DND-41 (cell line): ENCODE results near the gene NPNT.

Source experiments
- ATAC-seq: fragments of 200-7000 bp; cut with Tn5 transposase; 3 replicates; pipeline ENCODE4 v1.9.1; 2021; ENCODE audit warnings: low read depth; ENCODE audit not compliant: insufficient read depth
- DNase-seq: peaks from one replicate; pipeline ENCODE4 v3.0.0-alpha.2; 2020
- H2AFZ ChIP-seq: 2 replicates; pipeline ENCODE4 v1.6.0; 2012; ENCODE audit warnings: low read depth, low read length
- H3K27ac ChIP-seq: 2 replicates; pipeline ENCODE4 v1.5.1; 2012; ENCODE audit warnings: low read length, inconsistent platforms
- H3K27me3 ChIP-seq: fragments of 200-600 bp; sonication (generic); 2 replicates; pipeline ENCODE4 v1.6.0; 2012; ENCODE audit warnings: low read length, mild to moderate bottlenecking, inconsistent platforms; ENCODE audit not compliant: insufficient read depth, poor library complexity
- H3K36me3 ChIP-seq: 2 replicates; pipeline ENCODE4 v1.5.1; 2012; ENCODE audit warnings: low read length, inconsistent platforms; ENCODE audit not compliant: insufficient read depth
- H3K4me1 ChIP-seq: 2 replicates; pipeline ENCODE4 v1.5.1; 2012; ENCODE audit warnings: mild to moderate bottlenecking, low read length; ENCODE audit not compliant: insufficient read depth
- H3K4me2 ChIP-seq: 2 replicates; pipeline ENCODE4 v1.6.0; 2012; ENCODE audit warnings: mild to moderate bottlenecking, moderate library complexity, low read length, inconsistent platforms; ENCODE audit not compliant: insufficient read depth
- H3K4me3 ChIP-seq, 2 experiments: fragments of 200-600 bp in 1 of 2; shearing (Covaris generic) in 1 of 2; 2 replicates each; pipeline ENCODE4 v1.5.1; 2012 to 2016; ENCODE audit warnings: inconsistent platforms in 2 of 2, low read length in 2 of 2, mild to moderate bottlenecking in 2 of 2, low read depth in 1 of 2, moderate library complexity in 1 of 2
- H3K79me2 ChIP-seq: 2 replicates; pipeline ENCODE4 v1.6.0; 2012; ENCODE audit warnings: low read length, inconsistent platforms; ENCODE audit not compliant: insufficient read depth
- H3K9ac ChIP-seq: 2 replicates; pipeline ENCODE4 v1.6.0; 2012; ENCODE audit warnings: low read depth, mild to moderate bottlenecking, inconsistent platforms, low read length, moderate library complexity
- H3K9me3 ChIP-seq: 2 replicates; pipeline ENCODE4 v1.5.1; 2012; ENCODE audit warnings: low read length, moderate library complexity, mild to moderate bottlenecking, inconsistent platforms; ENCODE audit not compliant: insufficient read depth, severe bottlenecking
- H4K20me1 ChIP-seq: 2 replicates; pipeline ENCODE4 v1.6.0; 2012; ENCODE audit warnings: low read length; ENCODE audit not compliant: insufficient read depth
- CTCF ChIP-seq: IDR thresholded peaks from 2 replicates; pipeline ENCODE4 v1.5.1; 2012; ENCODE audit warnings: borderline replicate concordance, low read length, moderate library complexity, mild to moderate bottlenecking; ENCODE audit not compliant: poor library complexity, severe bottlenecking; ENCODE audit errors: extremely low read depth
- EZH2 ChIP-seq: IDR thresholded peaks from 3 replicates; pipeline ENCODE4 v1.6.1; 2012; ENCODE audit warnings: borderline replicate concordance, low read depth, mild to moderate bottlenecking, moderate library complexity, low read length, inconsistent platforms; ENCODE audit not compliant: severe bottlenecking

NPNT gene

GRCh38 chr4:105923497-105924238 is 28.4 kb downstream of the NPNT start:
- H3K27me3 ChIP-seq: no peaks in the 10 kb centered on the region
- H3K4me1 ChIP-seq: no peaks in the 10 kb centered on the region
- no peak for TF ChIP-seq CTCF
- TF ChIP-seq EZH2: no peak
- H3K9ac ChIP-seq: no peak overlapping the region
- H4K20me1 ChIP-seq: no peaks in the 10 kb centered on the region
- H3K36me3 ChIP-seq: no peaks in the 10 kb centered on the region
- no peaks in the 10 kb centered on the region for H3K79me2 ChIP-seq
- DNase-seq: no peak
- no peak overlapping the region for H2AFZ ChIP-seq
- no peak for ATAC-seq
- H3K4me2 ChIP-seq: no peak overlapping the region
- H3K4me3 ChIP-seq: no peak overlapping the region
- H3K27ac ChIP-seq: no peak overlapping the region
- H3K9me3 ChIP-seq: no peaks in the 10 kb centered on the region

GRCh38 chr4:105924341-105924740 is 29.1 kb downstream of the NPNT start:
- ATAC-seq (no peak), DNase-seq (no peak)
- H3K9ac ChIP-seq: no peak overlapping the region
- H3K36me3 ChIP-seq: no peaks in the 10 kb centered on the region
- no peak overlapping the region for H3K4me3 ChIP-seq
- no peaks in the 10 kb centered on the region for H3K79me2 ChIP-seq
- no peaks in the 10 kb centered on the region for H3K4me1 ChIP-seq
- no peak for TF ChIP-seq EZH2
- no peak for TF ChIP-seq CTCF
- H3K9me3 ChIP-seq: no peaks in the 10 kb centered on the region
- H3K4me2 ChIP-seq: no peak overlapping the region
- no peak overlapping the region for H3K27ac ChIP-seq
- no peaks in the 10 kb centered on the region for H4K20me1 ChIP-seq
- H2AFZ ChIP-seq: no peak overlapping the region
- H3K27me3 ChIP-seq: no peaks in the 10 kb centered on the region

- Histone ChIP-seq H3K79me2 (no peaks in the 10 kb centered on the region), H3K9me3 (no peaks in the 10 kb centered on the region), H3K4me3 (no peak overlapping the region), H3K27me3 (peaks cover 5% of the 10 kb centered on the region), H3K4me2 (no peak overlapping the region), H2AFZ (no peak overlapping the region), H3K4me1 (no peaks in the 10 kb centered on the region), H4K20me1 (no peaks in the 10 kb centered on the region), H3K27ac (no peak overlapping the region), H3K36me3 (no peaks in the 10 kb centered on the region), H3K9ac (no peak overlapping the region)
- no peak for TF ChIP-seq CTCF
- no peak for TF ChIP-seq EZH2
- ATAC-seq (no peak), DNase-seq (no peak)
Observed at GRCh38 chr4:105930698-105931097, 35.4 kb downstream of the NPNT start.

GRCh38 chr4:105933083-105933482 is 37.8 kb downstream of the NPNT start:
- H3K4me2 ChIP-seq: no peak overlapping the region
- peaks cover 5% of the 10 kb centered on the region for H3K27me3 ChIP-seq
- no peak overlapping the region for H3K4me3 ChIP-seq
- H3K79me2 ChIP-seq: no peaks in the 10 kb centered on the region
- DNase-seq (no peak), ATAC-seq (no peak)
- no peaks in the 10 kb centered on the region for H3K4me1 ChIP-seq
- H2AFZ ChIP-seq: no peak overlapping the region
- TF ChIP-seq CTCF (no peak), EZH2 (no peak)
- H3K27ac ChIP-seq: no peak overlapping the region
- H3K9ac ChIP-seq: no peak overlapping the region
- H3K9me3 ChIP-seq: no peaks in the 10 kb centered on the region
- no peaks in the 10 kb centered on the region for H4K20me1 ChIP-seq
- no peaks in the 10 kb centered on the region for H3K36me3 ChIP-seq
